WTC11 (cell line): ENCODE measurements around the gene RIN3.

Source experiments
- NR1H2 ChIP-seq: sonication (generic); formaldehyde crosslinking; IDR thresholded peaks from 2 replicates; pipeline ENCODE4 v1.9.0; 2021; ENCODE audit warnings: mild to moderate bottlenecking, moderate library complexity, missing genetic modification reagents
- NR2C2 ChIP-seq: sonication (generic); formaldehyde crosslinking; IDR thresholded peaks from 2 replicates; pipeline ENCODE4 v1.8.0; 2022; ENCODE audit warnings: mild to moderate bottlenecking, missing genetic modification reagents

DNA sequence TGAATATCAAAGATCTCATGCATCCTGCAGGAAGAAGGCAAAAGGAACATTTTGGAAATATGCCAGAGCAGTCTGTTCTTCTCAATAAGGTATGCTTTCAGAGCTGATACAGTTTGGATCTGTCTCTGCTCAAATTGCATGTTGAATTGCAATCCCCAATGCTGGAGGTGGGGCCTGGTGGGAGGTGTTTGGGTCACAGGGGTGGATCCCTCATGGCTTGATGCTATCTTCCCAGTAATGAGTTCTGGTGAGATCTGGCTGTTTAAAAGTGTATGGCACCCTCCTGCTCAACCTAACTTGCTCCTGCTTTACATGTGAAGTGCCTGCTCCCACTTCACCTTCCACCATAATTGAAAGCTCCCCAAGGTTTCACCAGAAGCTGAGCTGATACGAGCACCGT is 76.6 kb downstream of the RIN3 start:
- no peak for TF ChIP-seq NR1H2
- TF ChIP-seq NR2C2 (CRISPR knock-in tag) = no peak
